Heart right ventricle (tissue), 16 donors: Measurements from ENCODE around the gene CKLF. TPM values are rescaled to one million over a fixed set of nuclear protein-coding genes. Genes with fewer than 3 reads are reported as not detected.
"Not testable (repeated sequence)": the region's sequence is repeated elsewhere in the genome, so short reads cannot be mapped to it uniquely, and the experiment has no call there.

Experiments
- ATAC-seq, 8 donors: fragments of 200-7000 bp; cut with Tn5 transposase; one replicate each; pipeline ENCODE4 v1.9.1; 2020; ENCODE audit warnings: mild to moderate bottlenecking in 8 of 8, moderate library complexity in 8 of 8, moderate number of reproducible peaks in 1 of 8
- DNase-seq, 2 donors: peaks; one replicate each; pipeline ENCODE4 v3.0.0-alpha.2; 2020
- H3K27ac ChIP-seq, 10 donors: fragments of 200-600 bp; sonication (generic) in 2 of 10; one replicate each; pipeline versions ENCODE4 v1.5.0 to v1.8.0; 2020 to 2022; ENCODE audit warnings: mild to moderate bottlenecking in 3 of 10
- H3K27me3 ChIP-seq, 7 donors: fragments of 200-600 bp; one replicate each; pipeline ENCODE4 v1.8.0; 2021 to 2022; ENCODE audit warnings: mild to moderate bottlenecking in 2 of 7
- H3K36me3 ChIP-seq, 9 donors: fragments of 200-600 bp; sonication (generic) in 1 of 9; one replicate each; pipeline versions ENCODE4 v1.5.0 to v1.8.0; 2020 to 2022; ENCODE audit warnings: mild to moderate bottlenecking in 2 of 9
- H3K4me1 ChIP-seq, 9 donors: fragments of 200-600 bp; sonication (generic) in 1 of 9; one replicate each; pipeline versions ENCODE4 v1.5.0 to v1.8.0; 2020 to 2022; ENCODE audit warnings: mild to moderate bottlenecking in 4 of 9
- H3K4me3 ChIP-seq, 10 donors: fragments of 200-600 bp; sonication (generic) in 2 of 10; one replicate each; pipeline versions ENCODE4 v1.5.0 to v1.8.0; 2020 to 2022; ENCODE audit warnings: mild to moderate bottlenecking in 7 of 10, moderate library complexity in 2 of 10
- H3K9me3 ChIP-seq, 11 donors: fragments of 200-600 bp in 10 of 11; sonication (generic) in 2 of 11; one replicate each; pipeline versions ENCODE4 v1.5.0 to v1.8.0; 2013 to 2022; ENCODE audit warnings: mild to moderate bottlenecking in 2 of 11, control low read depth in 1 of 11, moderate library complexity in 1 of 11
- WGBS, 2 donors: extraction: QIAGEN DNeasy Blood & Tissue Kit; methylation state at CpG; one replicate each; pipeline ENCODE4 v1.1.7; 2013; ENCODE audit warnings: inconsistent platforms in 1 of 2; 5-methylcytosine and 5-hydroxymethylcytosine counted together
- intact Hi-C, 10 donors: fragments of 100-400 bp; cut with DNase I; formaldehyde crosslinking; loops; one replicate each; pipeline versions ENCODE4 v1.11.1 to v1.14.2; 2022
- polyA plus RNA-seq, 2 donors: library from polyadenylated mRNA; stranded (reverse); fragments of 200-250 nt; gene quantifications; one replicate each; pipeline ENCODE4 v1.2.3, GENCODE V29; 2013
- total RNA-seq, 10 donors: library from RNA; stranded (reverse); fragmentation: NEBNext Ultra II Directional in 3 of 10; extraction: Animal tissue kit (Norgen Biotek cat#: 25700) in 3 of 10; gene quantifications; one replicate each; pipeline versions ENCODE4 v1.2.1 to v1.2.4, GENCODE V29; 2021 to 2023
- TF ChIP-seq, protein P1 (sequence below), 9 donors: fragments of 200-600 bp; sonication (generic) in 2 of 9; IDR thresholded peaks; one replicate each; pipeline versions ENCODE4 v1.5.0 to v1.8.0; 2021 to 2022; ENCODE audit warnings: antibody characterized with exemption in 9 of 9, mild to moderate bottlenecking in 5 of 9, moderate library complexity in 1 of 9
- donor health status: Arrhythmogenic right ventricular cardiomyopathy.
- donor health status: ischemic (EF 13 %, LVEDD 7.1; RV severe dilation, severe dysfunction).
- donor health status: healthy with polysubstance abuse.
- donor health status: DM: no; HTN: yes; CAD: no.
- donor health status: DM: no; HTN: no; CAD: no.
- donor health status: ischemic (EF 25% LVEDD 6.9; RV normal size, moderate dysfunction).
- donor health status: ischemic (EF 25% LVEDD 5.7; RV mildly dilated, moderate dysfunction).
- donor health status: healthy.
- donor health status: DM: yes; HTN: yes; CAD: no.
- donor health status: Ischemic cardiomyopathy.
- donor health status: ischemic (EF 35%, LVEDD 5.7; RV mildly dilated, moderate dysfunction).
- donor health status: nonischemic (EF 11% LVEDD 7.7; RV severe dilation, severe dysfunction).
- donor health status: DM: yes; HTN: yes; CAD: no.
- donor health status: PGD.
- donor health status: ischemic (EF 29% LVEDD 5.4; RV normal size, mild dysfunction).
- donor health status: nonischemic (EF 23%, LVEDD 6.1; RV moderate dilation, normal function).

The CKLF gene
- total and polyA plus RNA-seq, 12 donors: 1.6 to 24.1 (median 6.8) TPM

DNA sequence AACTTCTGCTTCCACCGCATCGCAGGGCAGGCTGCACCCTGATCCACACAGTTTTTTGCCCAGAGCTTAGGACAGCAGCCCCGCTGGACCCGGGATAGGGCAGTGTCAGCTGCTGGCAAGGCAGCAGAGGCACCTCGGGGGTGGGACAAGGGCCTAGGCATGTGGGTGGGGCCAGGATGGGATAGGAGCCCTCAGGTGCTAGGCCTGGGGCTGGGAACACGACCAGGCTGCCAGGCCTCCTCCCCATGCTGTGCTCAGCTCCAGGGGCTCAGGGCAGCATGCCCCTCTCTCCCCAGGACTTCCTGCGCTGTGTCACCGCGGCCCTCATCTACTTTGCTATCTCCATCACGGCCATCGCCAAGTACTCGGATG is 56.7 kb downstream of the CKLF start:
- Histone ChIP-seq H3K4me3 (no peak overlapping the region), H3K9me3 (no peaks in the 10 kb centered on the region), H3K27ac (peak overlapping the region in 1 of 10 donors; percentile 24), H3K4me1 (peaks cover 0 to 46% (median 25%) of the 10 kb centered on the region in 9 donors), H3K27me3 (no peaks in the 10 kb centered on the region), H3K36me3 (peaks cover 0 to 64% (median 26%) of the 10 kb centered on the region in 9 donors)
- TF ChIP-seq, protein P1, sequence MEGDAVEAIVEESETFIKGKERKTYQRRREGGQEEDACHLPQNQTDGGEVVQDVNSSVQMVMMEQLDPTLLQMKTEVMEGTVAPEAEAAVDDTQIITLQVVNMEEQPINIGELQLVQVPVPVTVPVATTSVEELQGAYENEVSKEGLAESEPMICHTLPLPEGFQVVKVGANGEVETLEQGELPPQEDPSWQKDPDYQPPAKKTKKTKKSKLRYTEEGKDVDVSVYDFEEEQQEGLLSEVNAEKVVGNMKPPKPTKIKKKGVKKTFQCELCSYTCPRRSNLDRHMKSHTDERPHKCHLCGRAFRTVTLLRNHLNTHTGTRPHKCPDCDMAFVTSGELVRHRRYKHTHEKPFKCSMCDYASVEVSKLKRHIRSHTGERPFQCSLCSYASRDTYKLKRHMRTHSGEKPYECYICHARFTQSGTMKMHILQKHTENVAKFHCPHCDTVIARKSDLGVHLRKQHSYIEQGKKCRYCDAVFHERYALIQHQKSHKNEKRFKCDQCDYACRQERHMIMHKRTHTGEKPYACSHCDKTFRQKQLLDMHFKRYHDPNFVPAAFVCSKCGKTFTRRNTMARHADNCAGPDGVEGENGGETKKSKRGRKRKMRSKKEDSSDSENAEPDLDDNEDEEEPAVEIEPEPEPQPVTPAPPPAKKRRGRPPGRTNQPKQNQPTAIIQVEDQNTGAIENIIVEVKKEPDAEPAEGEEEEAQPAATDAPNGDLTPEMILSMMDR (IDR thresholded peaks at IDR 0.05): no peak
- DNase-seq (no peak), ATAC-seq (no peak)
- intact Hi-C loops: loop anchor here (5.0 to 10.0 kb wide), 11 partner anchors 52 to 258 kb away; partner anchors contain the start of genes CKLF (in 1 of the 10), CMTM4 (in 1 of the 10) and TK2 (in 1 of the 10)
- 81 to 86% methylated on average over 11 to 12 of the region's 12 CpGs for WGBS, 2 donors

DNA sequence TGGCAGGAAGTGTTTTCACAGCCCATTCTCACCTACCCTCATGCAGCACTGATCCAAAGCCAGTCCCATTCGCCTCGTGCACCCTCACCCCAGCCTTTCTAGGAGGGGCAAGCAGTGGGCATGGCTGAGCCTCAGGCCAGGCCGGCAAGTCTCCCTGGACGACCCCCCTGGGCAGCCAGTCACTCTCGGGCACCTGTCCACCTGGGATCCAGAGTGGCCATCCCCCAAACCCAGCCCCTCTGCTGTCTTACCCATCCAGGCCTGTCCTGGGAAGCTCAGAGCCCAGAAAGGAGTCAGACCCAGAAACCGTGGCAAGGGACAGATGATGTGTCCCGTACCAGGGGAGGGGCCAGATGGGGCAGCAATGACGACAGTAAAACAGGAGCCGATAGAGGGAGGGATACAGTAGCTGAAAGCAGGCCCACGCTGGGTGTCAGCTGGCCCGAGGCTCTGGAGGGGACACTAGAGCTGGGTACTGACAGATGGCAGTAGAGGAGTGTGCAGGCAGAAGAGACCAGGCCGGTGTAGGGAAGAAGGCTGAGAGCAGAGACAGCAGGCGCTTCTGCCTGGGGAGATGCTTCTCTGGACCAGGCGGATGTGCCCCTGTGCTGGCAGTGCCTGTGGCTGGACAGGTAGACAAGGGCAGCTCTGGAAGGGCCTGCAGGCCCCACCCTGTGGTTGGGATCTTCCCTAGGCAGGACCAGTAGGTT is 57.9 kb downstream of the CKLF start:
- WGBS, 2 donors: 87 to 90% methylated on average over 14 of the region's 14 CpGs
- ATAC-seq (no peak), DNase-seq (no peak)
- H3K9me3 ChIP-seq: no peaks in the 10 kb centered on the region
- peaks cover 0 to 74% (median 26%) of the 10 kb centered on the region in 9 donors for H3K36me3 ChIP-seq
- intact Hi-C loops: loop anchor here in 4 of 10 donors (5.0 to 10.0 kb wide), 3 partner anchors 47 to 257 kb away; no protein-coding TSS in a partner anchor
- TF ChIP-seq, protein P1 (IDR thresholded peaks at IDR 0.05): no peak
- H3K4me1 ChIP-seq: peaks cover 0 to 40% (median 25%) of the 10 kb centered on the region in 9 donors
- H3K27ac ChIP-seq: no peak overlapping the region
- no peak overlapping the region for H3K4me3 ChIP-seq
- no peaks in the 10 kb centered on the region for H3K27me3 ChIP-seq

DNA sequence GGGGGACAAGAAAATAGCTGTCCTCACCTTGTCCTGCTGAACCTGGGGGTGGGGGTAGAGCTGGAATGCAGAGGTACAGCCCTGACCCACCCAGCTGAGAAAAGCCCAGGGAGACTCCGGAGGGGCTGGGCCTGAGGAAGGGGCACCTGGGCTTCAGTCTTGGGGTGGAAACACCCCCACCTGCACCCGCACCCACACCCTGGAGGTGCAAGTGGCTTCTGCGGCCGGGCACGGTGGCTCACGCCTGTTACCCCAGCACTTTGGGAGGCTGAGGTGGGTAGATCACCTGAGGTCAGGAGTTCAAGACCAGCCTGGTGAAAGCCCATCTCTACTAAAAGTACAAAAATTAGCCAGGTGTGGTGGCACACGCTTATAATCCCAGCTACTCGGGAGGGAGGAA is 59.5 kb downstream of the CKLF start:
- peaks cover 0 to 24% (median 14%) of the 10 kb centered on the region in 9 donors for H3K4me1 ChIP-seq
- ATAC-seq, DNase-seq, H3K9me3 ChIP-seq, H3K27me3 ChIP-seq, H3K4me3 ChIP-seq, H3K27ac ChIP-seq: not testable (repeated sequence)
- intact Hi-C loops: loop anchor here in 4 of 10 donors (5.0 to 10.0 kb wide), 3 partner anchors 45 to 255 kb away; no protein-coding TSS in a partner anchor
- 95 to 98% methylated on average over 8 of the region's 8 CpGs for WGBS, 2 donors
- peaks cover 0 to 74% (median 26%) of the 10 kb centered on the region in 9 donors for H3K36me3 ChIP-seq

GRCh38 chr16:66612422-66612821 is 60.0 kb downstream of the CKLF start:
- intact Hi-C loops: loop anchor here in 4 of 10 donors (5.0 to 10.0 kb wide), 3 partner anchors 45 to 255 kb away; no protein-coding TSS in a partner anchor
- 85 to 89% methylated on average over 14 of the region's 14 CpGs for WGBS, 2 donors
- ATAC-seq (no peak), DNase-seq (no peak)
- peaks cover 0 to 74% (median 26%) of the 10 kb centered on the region in 9 donors for H3K36me3 ChIP-seq
- no peaks in the 10 kb centered on the region for H3K9me3 ChIP-seq
- H3K4me3 ChIP-seq: no peak overlapping the region
- H3K27me3 ChIP-seq: no peaks in the 10 kb centered on the region
- no peak overlapping the region for H3K27ac ChIP-seq
- TF ChIP-seq, protein P1 (IDR thresholded peaks at IDR 0.05): no peak
- H3K4me1 ChIP-seq: peaks cover 0 to 18% (median 14%) of the 10 kb centered on the region in 9 donors
